Measurements from ENCODE around the gene B3GALNT1. TPM values are rescaled to one million over a fixed set of nuclear protein-coding genes. Genes with fewer than 3 reads are reported as not detected.

The B3GALNT1 gene
- total RNA-seq, 4 donors from 2014 or later: 22.3 to 42.2 (median 30.2) TPM

- H3K9me3 ChIP-seq: no peaks in the 10 kb centered on the region
- H3K36me3 ChIP-seq: no peaks in the 10 kb centered on the region
- no peaks in the 10 kb centered on the region for H3K27me3 ChIP-seq
- no peak overlapping the region for H3K27ac ChIP-seq
- TF ChIP-seq POLR2A (IDR thresholded peaks at IDR 0.05): no peak
- TF ChIP-seq CTCF (IDR thresholded peaks at IDR 0.05): no peak
- no peak overlapping the region for H3K4me3 ChIP-seq (replicated peaks in 1 of 3)
- H3K4me1 ChIP-seq: peaks cover 28 to 38% of the 10 kb centered on the region in 2 donors
- no peak for DNase-seq
- intact Hi-C loops (cut with DNase I): no loop called here
- 84 to 91% methylated on average over 1 of the region's 1 CpG for whole genome bisulfite sequencing, 2 donors
Measured at GRCh38 chr3:161072211-161072621, 32.9 kb downstream of the B3GALNT1 start.

- intact Hi-C loops (cut with DNase I): no loop called here
- Histone ChIP-seq H3K36me3 (no peaks in the 10 kb centered on the region), H3K9me3 (no peaks in the 10 kb centered on the region), H3K4me3 (replicated peaks in 1 of 3) (no peak overlapping the region), H3K4me1 (peaks cover 28 to 41% of the 10 kb centered on the region in 2 donors), H3K27me3 (no peaks in the 10 kb centered on the region), H3K27ac (peak overlapping the region; percentile 61 to 88 (median 80))
- no peak for DNase-seq
- WGBS, 2 donors: 76 to 79% methylated on average over 6 of the region's 6 CpGs
- TF ChIP-seq POLR2A (IDR thresholded peaks at IDR 0.05) (no peak), CTCF (IDR thresholded peaks at IDR 0.05) (no peak)
Measured at GRCh38 chr3:161070980-161071663, 34.0 kb downstream of the B3GALNT1 start.

GRCh38 chr3:161070252-161070930, 34.8 kb downstream of the B3GALNT1 start:
- Histone ChIP-seq H3K36me3 (no peaks in the 10 kb centered on the region), H3K27ac (peak overlapping the region; percentile 61 to 88 (median 80)), H3K4me3 (replicated peaks in 1 of 3) (no peak overlapping the region), H3K9me3 (no peaks in the 10 kb centered on the region), H3K4me1 (peaks cover 28 to 41% of the 10 kb centered on the region in 2 donors), H3K27me3 (no peaks in the 10 kb centered on the region)
- DNase-seq: peak in 1 of 2 donors; percentile 10
- intact Hi-C loops (cut with DNase I): no loop called here
- 47 to 53% methylated on average over 9 of the region's 9 CpGs for WGBS, 2 donors
- TF ChIP-seq POLR2A (IDR thresholded peaks at IDR 0.05) (no peak), CTCF (IDR thresholded peaks at IDR 0.05) (no peak)

- TF ChIP-seq POLR2A (IDR thresholded peaks at IDR 0.05): peak in 1 of 2 donors; percentile 26
- TF ChIP-seq CTCF (IDR thresholded peaks at IDR 0.05): peak in 1 of 6 experiments; percentile 12
- no peaks in the 10 kb centered on the region for H3K9me3 ChIP-seq
- peak overlapping the region; percentile 77 to 88 (median 80) for H3K27ac ChIP-seq
- DNase-seq: peak; percentile 68 to 69
- intact Hi-C loops (cut with DNase I): no loop called here
- no peak overlapping the region for H3K4me3 ChIP-seq (replicated peaks in 1 of 3)
- WGBS, 2 donors: 33 to 37% methylated on average over 5 of the region's 5 CpGs
- no peaks in the 10 kb centered on the region for H3K27me3 ChIP-seq
- no peaks in the 10 kb centered on the region for H3K36me3 ChIP-seq
- H3K4me1 ChIP-seq: peaks cover 28 to 41% of the 10 kb centered on the region in 2 donors
Measured at GRCh38 chr3:161069511-161070251, 35.5 kb downstream of the B3GALNT1 start.

Data from thyroid gland (tissue), 4 donors.